HG03097 (cell line): ENCODE data around the gene RCL1.
A peak's percentile ranks its signal among the peaks of the same experiment; 100 is the strongest.
"Not testable (repeated sequence)": the region's sequence is repeated elsewhere in the genome, so short reads cannot be mapped to it uniquely, and the experiment has no call there.

Experiments used
- ATAC-seq: cut with Tn5 transposase; IDR thresholded peaks from one replicate; pipeline ENCODE4 v1.9.1; 2021; ENCODE audit not compliant: unreplicated experiment, low FRiP score

Gene RCL1, protein sequence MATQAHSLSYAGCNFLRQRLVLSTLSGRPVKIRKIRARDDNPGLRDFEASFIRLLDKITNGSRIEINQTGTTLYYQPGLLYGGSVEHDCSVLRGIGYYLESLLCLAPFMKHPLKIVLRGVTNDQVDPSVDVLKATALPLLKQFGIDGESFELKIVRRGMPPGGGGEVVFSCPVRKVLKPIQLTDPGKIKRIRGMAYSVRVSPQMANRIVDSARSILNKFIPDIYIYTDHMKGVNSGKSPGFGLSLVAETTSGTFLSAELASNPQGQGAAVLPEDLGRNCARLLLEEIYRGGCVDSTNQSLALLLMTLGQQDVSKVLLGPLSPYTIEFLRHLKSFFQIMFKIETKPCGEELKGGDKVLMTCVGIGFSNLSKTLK

DNA sequence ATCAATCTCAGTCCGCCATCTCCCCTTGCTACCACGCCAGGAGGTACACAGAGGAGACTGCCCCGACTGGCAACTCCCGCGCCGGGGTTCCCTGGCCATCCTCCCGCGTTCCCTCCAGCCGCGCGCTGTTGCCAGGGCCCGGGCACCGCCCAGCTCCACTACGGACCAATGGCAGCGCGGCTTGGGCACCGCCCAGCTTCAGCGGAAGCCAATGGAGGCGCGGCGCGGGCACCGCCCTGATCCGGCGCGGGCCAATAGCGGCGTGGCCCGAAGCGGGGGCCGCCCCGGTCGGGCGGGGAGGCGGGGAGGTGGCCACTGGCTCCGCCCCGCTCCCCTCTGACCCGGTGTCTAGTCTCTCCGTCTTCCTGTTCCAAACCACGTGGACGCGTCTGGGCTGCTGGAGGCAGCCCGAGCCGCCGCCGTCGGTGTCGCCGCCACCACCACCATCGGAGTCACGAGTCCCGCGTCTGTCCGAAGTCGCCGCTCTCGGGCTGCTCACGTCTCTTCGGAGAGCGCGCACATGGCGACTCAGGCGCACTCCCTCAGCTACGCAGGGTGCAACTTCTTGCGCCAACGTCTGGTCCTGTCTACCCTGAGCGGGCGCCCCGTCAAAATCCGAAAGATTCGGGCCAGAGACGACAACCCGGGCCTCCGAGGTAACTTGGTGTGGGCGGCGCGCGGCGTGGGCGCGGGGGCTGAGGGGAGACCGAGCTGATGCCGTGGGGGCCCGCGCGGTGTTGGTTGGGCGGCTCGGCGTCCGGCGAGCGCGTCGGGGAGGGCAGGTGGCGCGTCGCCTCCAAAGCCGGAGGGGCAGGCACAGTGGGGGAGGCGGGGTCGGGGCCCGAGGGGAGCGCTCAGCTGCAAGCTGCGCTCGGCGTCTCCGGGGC lies at the start of gene RCL1:
Gene RCL1, plus strand, starts transcription at position 373 of the 887 bp plus-strand sequence. Its CDS starts 148 bp downstream, at position 521.
- ATAC-seq, result peak; percentile 96

DNA sequence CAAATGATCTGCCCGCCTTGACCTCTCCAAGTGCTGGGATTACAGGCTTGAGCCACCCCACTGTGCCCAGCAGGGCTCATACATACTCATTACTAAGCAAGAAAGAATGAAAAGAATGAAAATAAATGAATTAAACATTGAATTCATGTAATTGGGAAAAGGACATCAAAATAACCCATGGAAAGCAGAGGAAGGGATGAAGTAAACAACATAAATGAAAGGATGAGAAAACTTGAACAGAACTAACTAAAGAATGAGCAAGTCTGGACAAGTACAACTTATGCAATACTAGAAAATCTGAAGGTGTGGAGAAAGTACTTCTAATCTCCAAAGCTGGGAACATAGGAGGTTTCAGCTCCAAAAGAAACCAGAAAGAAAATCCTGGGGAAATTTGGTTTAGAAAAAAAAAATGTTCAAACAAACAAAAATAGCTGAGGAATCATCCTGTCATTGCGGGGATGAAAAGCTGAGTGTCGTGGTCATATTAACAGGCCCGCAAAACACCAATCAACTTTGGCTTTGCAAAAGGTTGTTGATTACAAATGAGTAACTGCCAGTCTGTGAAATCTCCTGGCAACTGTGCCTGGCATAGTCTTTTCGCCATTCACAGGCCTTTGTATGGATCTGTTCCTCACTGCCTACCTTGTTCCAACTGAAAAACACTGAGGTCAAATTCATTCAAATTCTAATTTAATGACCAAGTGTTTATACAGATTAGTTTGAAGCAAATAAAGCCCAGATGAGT lies 49.4 kb upstream of the RCL1 start:
- no peak for ATAC-seq

DNA sequence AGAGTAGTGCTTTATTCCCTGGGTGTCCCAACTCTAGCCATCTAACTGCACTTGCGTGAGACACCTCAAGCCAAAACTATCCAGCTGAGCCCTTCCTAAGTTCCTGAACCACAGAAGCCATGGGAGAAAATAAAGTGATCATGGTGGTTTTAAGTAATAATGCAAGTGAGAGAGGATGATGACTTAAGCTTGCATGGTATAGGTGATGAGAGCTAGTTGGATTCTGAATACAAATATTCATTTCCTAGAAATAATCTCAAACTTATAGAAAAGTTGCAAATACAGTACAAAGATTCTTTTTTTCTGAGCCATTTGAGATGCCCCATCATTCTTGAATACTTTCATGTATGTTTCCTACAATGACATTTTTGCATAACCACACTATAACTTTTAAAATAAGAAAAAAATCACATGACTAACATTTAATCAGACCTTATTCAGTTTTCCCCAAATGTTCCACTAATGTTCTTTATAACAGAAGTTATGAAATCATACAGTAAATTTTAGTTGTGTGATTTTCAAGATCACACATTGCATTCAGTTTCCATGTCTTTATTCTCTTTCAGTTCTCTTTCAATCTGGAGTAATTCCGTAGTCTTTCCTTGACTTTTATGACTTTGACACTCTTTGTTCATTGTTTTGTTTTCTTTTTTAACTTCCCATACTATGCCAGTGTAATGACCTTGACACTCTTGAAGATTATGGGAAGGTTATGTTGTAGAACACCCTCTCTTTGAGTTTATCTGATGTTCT lies 46.3 kb upstream of the RCL1 start:
- no peak for ATAC-seq

DNA sequence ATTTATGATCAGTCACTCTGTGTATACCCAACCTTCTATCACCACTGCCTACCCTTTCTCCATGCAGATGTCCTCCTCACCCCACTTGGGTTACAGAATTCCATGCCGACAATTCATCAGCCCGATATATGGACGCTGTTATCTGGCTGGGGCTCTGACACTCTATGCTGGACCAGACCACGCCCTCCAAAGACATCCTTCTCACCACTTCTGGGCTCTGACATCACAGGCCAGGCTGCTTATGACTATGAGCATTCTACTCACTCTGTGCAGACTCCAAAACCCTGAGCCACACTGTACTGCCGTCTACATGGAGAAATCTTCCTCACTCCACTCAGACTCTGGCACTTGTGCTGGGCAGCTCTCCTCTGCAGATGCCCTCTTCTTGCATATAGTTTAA lies 44.1 kb upstream of the RCL1 start:
- ATAC-seq, result no peak

DNA sequence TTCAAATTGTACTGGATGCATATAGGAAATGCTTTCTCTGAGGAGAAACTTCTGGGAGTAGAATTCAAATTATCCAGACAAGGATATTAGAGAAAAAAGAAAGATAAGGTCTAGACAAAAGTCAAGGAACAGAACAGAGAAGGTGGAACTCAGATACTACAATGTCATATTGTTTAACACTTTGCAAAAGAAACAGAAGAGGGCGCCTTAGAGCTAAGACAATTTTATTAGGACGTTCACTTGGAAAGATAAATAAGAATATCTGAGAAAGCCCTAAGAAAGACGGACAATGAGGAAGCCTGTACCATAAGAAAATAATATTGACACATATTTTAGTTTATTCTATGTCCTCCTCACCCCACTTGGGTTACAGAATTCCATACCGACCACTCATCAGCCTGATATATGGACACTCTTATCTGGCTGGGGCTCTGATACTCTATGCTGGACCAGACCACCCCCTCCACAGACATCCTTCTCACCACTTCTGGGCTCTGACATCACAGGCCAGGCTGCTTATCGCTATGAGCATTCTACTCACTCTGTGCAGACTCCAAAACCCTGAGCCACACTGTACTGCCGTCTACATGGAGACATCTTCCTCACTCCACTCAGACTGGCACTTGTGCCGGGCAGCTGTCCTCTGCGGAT lies 42.6 kb upstream of the RCL1 start:
- ATAC-seq, result no peak

DNA sequence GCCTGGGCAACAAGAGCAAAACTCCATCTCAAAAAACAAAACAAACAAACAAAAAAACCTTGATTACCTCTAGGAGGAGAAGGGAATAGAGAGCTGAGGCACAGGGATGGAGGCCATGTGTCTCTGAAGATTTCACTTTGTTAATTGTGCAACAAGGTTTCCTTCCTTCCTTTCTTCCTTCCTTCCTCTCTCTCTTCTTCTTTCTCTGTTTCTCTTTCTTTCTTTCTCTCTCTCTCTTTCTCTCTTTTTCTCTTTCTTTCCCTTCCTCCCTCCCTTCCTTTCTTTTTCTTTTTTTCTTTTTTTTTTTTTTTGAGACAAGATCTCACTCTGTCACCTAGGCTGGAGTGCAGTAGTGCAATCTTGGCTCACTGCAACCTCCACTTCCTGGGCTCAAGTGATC lies 38.2 kb upstream of the RCL1 start:
- ATAC-seq, result not testable (repeated sequence)

DNA sequence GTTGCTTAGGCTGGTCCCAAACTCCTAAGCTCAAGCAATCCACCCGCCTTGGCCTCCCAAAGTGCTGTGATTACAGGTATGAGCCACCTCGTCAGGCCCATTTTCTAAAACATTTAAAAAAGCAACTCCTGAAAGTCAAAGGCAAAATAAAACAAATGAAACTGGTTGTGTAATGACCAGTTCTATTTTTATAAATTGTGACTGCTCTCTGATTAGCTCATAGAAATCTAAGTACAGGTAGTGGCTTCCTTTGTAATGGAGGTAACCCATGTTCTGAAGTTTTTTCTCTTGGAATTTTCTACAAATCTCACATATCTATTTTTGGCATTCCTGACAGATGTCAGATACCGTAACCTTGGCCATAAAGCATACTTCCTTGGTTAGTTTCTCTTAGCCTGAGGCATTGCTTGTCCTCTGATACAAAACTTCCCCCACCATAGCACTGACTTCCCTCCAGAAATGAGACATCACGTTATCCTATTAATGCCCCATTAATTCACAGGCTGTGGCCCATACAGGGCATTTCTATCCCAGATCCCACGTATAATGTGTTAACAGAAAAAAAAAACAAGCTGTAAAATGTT lies 37.6 kb upstream of the RCL1 start:
- ATAC-seq, result no peak

DNA sequence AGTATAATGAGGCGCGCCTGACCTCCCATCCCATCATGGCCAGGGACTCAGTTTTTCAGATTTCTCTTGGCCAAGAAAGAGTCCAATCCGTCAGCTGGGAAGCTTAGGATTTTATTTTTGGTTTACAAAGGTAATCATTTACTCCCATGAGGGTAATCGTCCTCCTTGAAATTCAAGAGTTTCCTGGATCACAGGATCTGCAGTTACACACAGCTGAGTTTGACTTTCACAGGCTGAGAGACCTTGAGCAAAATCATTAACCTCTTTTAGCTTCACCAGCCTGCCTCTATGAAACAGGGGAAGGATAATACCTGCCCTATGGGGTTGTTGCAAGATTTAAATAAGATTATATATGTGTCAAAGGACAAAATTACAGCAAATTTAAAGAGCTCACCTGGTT lies 36.3 kb upstream of the RCL1 start:
- ATAC-seq, result no peak

DNA sequence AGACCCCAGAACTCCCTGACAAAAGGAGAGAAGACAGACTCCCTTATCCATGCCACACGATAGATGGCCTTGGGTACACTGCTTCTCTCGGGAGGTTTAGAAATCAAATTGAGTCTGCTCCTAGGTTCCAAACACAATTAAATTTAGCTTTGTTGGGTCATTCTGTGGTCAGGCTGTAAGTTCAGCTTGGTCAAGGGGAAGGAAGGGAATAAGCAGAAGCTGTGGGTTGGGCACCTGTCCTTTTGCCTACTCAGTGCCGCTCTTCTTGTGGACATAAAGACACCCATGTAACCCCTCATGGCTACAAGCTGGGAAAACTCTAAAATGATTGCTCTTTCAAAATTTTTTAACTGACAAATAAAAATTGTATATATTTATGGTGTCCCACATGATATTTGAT lies 32.6 kb upstream of the RCL1 start:
- no peak for ATAC-seq

DNA sequence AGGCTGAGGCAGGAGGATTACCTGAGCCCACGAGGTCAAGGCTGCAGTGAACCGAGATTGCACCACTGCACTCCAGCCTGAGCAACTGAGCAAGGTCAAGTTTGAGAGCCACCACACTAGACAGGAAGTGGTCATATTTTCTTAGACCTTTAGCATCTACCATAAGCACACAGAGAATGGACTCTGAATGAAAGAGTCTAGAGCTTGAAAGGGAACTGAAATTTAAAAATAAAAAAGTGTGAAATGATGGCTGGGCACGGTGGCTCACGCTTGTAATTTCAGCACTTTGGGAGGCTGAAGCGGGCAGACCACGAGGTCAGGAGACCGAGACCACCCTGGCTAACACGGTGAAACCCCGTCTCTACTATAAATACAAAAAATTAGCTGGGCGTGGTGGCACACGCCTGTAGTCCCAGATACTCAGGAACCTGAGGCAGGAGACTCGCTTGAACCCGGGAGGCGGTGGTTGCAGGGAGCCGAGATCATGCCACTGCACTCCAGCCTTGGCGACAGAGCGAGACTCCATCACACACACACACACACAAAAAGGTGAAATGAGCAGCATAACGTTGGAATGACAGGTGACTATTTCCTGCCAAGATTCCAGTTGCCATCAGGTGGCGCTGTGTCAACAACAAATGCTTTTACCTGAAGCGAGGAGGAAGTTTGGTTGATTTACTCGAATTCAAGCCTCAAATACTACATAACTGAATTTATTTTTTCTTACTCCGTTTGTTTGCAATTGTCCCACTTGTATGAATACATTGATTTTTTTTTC lies 30.4 kb upstream of the RCL1 start:
- ATAC-seq, result peak; percentile 77

DNA sequence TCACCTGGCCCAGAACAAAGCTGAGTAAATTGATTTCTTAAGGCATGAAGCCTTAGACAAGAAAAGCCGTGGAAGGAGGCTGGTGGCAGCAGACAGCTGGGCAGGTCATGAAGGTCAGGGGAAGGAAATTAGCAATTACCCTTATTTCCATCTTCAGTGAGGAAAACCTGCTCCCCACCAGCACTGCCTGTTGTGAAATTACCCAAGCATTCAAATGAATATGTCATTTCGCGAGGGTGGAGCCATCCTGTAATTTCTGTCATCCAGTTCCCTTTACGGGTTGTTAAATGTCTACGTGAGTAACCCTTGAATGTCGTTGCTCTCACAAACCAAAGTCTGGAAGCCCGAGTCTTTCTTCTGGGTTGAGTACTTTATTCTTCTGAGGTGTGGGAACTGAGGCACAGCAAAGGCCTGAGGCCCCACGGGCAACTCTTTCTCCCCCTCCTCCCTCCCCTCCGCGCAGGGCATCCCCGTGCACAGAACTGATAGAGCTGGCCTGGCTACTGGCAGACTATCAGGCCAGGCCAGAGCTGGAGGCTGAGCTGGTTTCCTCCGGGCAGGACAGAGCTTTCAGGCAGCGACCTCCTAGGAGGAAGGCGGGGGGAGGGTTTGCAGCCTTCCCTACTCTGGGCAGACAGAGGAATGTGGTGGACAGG lies 29.7 kb upstream of the RCL1 start:
- ATAC-seq, result peak; percentile 14

DNA sequence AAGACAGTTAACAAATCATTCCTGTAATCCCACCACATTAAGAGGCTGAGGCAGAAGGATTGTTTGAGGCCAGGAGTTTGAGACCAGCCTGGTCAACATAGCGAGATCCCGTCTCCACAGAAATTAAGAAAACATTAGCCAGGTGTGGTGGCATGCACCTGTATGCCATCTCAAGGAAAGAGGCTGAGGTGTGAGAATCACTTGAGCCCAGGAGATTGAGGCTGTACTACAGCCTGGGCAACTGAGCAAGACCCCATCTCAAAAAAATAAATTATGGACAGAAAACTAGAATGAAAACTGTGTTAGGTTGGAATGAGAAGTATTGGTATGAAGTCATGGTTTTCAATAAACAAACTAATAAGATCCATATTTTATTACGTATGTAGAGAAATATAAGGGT lies 28.7 kb upstream of the RCL1 start:
- ATAC-seq, result no peak

DNA sequence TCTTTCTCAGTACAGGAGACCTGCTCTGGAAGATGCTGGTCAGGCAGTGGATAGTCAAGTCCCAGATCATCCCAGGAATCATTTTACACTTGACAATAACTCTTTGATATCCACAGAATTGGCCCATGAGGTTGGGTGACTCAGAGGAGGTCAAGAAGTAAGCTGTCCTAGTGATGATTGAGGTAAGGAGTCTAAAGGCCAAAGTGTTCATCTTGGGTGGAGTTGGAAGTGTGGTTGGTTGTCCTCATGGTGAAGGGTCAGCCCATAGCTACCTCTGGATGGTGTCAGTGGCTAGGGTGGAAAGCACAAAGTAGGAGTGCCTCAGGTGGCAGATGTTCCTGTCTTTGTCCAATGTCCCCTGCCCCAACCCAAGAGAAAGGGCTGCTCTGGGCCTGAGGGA lies 24.1 kb upstream of the RCL1 start:
- ATAC-seq, result no peak

DNA sequence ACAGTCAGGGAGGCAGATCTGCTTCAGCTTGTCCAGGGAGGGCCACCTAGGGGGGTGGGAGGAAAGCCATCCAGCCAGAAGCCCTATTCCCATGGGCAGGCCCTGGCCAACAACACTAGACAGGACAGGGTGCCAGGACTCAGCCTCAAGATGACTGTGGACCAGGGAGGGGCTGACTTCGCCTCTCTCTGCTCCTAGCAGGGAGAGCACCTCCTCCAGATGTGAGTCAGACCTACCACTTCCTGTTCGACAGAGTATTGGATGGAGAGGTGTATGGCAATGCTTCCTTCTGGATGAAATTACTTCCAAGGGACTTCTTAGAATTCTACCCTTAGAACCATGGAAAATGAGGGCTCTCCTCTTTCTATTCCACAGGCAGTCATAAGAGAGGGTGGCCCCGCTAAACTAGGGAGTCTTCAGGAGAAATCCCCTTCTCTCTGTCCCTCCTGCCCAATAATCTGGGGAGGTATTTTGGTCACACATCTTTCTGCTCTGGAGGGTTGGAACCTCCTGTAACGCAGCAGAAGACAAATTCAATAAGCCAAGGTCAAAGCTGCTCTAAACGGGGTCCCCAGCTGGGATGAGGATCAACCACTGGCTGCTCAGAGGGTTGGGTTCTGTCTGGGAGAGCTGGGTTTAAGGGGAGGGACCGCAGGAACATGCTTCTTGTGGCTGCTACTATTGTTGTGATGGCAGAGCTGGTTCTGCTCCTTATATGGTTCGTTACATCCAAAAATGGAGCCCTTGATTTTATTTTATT lies 23.2 kb upstream of the RCL1 start:
- ATAC-seq, result no peak

DNA sequence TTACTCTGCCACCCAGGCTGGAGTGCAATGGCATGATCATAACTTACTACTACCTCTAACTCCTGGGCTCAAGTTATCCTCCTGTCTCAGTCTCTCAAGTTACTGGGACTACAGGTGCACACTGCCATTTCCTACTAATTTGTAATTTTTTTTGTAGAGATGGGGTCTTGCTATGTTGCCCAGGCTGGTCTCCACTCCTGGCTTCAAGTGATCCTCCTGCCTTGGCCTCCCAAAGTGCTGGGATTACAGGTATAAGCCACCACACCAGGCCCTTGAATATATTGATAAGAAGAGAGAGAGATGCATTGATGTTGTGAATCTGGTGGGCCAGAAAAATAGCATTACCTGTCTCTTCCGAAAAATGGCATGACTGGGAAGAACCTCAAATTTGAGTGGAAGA lies 21.0 kb upstream of the RCL1 start:
- ATAC-seq, result no peak

DNA sequence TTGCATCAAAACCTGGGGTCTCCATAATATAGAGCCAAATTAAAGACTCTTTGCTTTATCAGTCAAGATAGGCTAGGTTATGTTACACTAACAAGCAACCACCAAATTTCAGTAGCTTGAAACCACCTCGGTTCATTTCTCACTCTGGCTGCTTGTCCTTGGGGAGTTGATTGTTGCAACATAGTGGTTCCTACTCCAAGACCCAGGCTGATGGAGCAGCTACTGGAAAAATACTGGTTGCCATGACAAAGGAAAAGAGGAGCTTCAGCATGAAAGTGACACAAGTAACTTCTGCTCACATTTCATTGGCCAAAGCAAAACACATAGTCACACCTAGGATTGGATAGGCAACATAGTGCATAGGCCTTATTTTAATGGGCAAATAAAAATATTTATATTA lies 18.5 kb upstream of the RCL1 start:
- no peak for ATAC-seq

DNA sequence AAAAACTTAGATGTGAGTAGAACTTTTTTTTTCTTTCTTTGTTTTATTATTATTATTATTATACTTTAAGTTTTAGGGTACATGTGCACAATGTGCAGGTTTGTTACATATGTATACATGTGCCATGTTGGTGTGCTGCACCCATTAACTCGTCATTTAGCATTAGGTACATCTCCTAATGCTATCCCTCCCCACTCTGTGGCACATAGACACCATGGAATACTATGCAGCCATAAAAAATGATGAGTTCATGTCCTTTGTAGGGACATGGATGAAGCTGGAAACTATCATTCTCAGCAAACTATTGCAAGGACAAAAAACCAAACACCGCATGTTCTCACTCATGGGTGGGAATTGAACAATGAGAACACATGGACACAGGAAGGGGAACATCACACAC lies 17.8 kb upstream of the RCL1 start:
- not testable (repeated sequence) for ATAC-seq

DNA sequence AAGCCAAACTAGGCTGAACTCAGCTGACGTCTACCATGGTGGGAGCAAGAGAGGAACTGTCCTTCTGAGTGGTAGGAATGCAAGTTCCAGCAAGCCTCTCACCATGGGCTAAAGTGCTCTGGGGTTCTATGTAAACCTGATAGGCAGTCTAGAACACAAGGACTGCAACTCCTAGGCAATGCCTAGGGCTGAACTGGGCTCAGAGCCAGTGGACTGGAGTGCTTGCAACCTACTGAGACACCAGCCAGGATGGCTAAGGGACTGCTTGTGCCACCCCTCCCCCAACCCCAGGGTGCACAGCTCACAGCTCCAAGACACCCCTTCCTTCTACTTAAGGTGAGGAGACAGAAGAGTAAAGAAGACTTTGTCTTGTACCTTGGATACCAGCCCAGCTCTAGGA lies 12.1 kb upstream of the RCL1 start:
- ATAC-seq, result no peak
